GM12874 (cell line): ENCODE data around the gene FBXO28.
A peak's percentile ranks its signal among the peaks of the same experiment; 100 is the strongest.

Experiments used
- TF ChIP-seq, protein P1 (sequence below): IDR thresholded peaks from 2 replicates; pipeline ENCODE4 v1.5.1; 2011; ENCODE audit warnings: low read depth, mild to moderate bottlenecking, control low read depth, low read length, moderate library complexity; ENCODE audit not compliant: insufficient read depth

Gene FBXO28

DNA sequence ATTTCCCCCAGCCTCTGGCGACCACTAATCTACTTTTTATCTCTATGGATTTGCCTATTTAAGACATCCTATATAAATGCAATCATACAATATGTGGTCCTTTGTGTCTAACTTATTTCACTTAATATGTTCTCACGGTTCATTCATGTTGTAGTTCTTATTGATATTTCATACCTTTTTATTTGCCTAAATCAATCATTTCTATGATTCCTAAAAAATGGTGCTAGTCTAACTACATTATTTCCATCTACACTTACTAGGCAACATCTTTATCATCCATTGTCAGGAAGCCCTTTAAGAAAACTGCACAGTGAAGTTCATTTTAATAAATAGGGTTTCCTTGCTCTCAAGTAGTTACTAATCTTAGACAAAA, 380 bp upstream of the FBXO28 start:
- TF ChIP-seq, protein P1, sequence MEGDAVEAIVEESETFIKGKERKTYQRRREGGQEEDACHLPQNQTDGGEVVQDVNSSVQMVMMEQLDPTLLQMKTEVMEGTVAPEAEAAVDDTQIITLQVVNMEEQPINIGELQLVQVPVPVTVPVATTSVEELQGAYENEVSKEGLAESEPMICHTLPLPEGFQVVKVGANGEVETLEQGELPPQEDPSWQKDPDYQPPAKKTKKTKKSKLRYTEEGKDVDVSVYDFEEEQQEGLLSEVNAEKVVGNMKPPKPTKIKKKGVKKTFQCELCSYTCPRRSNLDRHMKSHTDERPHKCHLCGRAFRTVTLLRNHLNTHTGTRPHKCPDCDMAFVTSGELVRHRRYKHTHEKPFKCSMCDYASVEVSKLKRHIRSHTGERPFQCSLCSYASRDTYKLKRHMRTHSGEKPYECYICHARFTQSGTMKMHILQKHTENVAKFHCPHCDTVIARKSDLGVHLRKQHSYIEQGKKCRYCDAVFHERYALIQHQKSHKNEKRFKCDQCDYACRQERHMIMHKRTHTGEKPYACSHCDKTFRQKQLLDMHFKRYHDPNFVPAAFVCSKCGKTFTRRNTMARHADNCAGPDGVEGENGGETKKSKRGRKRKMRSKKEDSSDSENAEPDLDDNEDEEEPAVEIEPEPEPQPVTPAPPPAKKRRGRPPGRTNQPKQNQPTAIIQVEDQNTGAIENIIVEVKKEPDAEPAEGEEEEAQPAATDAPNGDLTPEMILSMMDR, result no peak

DNA sequence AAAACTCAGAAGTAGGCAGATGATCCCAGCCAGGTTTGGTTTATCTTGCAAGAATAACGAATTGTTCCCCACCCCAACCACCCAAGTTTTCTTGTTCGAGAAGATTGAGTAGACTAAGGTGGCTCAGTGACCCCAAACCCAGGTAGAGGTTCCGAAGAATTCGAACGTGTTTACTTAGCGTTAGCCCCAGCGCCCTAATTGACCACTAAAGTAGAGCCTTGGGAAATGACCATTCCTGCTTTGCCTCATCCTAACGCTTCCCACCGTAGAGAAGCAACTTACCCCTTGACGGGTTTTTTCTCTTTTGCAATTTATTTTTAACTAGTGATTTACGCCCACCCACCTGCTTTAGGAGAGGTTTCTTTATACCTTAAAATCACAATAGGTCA, 870 bp downstream of the FBXO28 start:
- TF ChIP-seq, protein P1, result no peak

DNA sequence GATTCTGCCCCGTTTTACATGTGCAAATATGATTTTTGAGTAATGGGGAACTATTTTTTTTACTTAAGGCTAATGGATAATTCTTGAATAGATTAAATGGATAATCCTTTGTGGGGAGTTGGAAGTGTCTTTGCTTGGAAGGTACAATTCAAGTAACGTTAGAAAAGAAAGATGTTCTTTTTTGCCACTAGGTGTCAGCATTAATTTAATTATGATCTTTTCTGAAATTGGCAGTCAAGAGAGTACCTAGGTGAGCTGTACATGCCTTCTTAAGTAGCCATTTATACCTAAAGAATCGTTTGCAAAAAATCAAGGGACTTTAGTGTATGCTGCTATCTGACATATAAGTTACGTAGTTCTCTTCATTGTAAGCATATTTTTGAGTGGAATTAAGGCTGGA, 2.2 kb downstream of the FBXO28 start:
- TF ChIP-seq, protein P1, result 0 out of 2 replicates have a peak, but pooled peaks have one; percentile 16

DNA sequence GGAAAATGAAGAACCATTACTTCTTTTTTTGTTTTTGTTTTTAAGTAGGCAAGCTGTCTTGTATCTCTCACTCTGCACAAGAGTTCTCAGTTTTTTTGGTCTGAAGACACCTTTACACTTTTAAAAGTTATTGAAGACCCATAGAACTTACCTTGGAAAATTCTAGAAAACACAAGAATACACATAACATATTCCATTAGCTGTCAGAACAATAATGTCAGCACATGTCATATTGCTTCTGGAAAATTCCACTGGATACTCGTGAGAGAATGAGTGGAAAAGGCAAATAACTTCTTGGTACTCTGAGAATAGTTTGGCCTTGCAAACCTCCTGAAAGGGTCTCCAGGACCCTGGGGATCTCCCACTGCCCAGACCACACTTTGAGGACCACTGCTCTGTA, 4.8 kb downstream of the FBXO28 start:
- TF ChIP-seq, protein P1, result no peak

DNA sequence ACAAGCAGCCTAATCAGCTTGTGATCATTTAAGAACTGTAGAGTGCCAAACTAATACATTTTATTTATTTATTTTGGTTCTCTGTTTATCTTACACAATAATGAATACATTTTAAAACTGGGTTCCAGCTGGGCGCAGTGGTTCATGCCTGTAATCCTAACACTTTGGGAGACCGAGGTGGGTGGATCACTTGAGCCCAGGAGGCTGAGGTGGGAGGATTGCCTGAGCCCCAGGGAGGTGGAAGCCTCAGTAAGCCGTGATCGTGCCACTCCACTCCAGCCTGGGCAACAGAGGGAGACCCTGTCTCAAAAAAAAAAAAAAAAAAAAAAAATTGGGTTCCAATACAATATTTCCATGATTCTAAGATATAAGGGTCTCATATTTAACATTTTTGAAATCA, 9.2 kb downstream of the FBXO28 start:
- TF ChIP-seq, protein P1, result no peak

DNA sequence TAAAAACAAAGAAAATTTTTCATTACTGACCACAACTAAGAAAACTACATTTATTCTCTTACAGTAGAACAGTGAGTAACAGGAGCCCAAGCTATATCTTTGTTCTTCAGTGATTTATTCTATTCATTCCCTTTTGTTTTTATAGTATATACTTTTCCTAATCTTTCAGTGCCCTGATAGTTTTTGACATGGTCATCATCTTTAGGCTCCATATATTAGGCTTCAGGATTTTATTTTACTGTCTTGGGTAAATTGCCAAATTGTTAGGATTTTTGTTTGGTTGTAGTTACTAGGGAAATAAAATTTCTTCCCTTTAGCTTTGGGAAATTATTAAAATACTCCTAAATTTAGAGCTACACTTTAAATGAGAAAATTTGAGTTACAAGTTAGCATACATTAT, 10.3 kb downstream of the FBXO28 start:
- TF ChIP-seq, protein P1, result no peak

DNA sequence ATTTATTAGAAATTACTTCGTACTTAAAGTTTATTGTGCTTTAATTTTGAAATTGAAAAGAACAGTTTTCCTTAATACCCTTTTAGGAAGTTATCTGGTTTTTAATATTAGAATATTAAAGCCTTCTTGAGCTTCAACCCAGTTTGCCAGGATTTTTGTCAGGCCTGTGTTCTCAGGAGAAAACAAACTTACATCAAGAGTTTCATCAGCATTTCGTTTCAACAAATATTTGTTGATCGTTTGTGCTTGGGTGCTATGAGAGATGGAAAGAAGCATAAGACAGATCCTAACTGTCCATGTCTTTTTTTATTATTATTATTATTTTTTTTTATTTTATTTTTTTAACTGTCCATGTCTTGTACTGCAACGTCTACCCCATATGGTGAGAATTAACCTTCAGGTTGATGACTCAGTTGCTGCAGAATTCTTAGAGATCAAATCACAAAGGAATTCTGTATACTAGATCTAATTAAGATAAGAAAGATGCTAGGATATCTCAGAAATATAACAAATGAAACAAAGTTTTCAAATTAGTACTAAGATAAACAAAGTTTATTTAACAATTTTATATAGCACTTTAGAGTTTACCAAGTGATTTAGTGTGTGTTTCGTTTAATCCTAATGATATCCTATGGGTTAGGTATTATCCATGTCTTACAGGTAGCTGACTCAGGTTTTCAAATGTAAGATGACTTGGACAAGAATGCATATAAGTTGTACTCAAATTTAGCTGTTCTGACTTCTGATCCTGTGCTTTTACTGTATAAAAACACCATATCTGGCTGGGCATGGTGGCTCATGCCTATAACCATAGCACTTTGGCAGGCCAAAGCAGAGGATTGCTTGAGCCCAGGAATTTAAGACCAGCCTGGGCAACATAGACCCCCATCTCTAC, 14.3 kb downstream of the FBXO28 start:
- TF ChIP-seq, protein P1, result no peak
